HEK293 (cell line): ENCODE measurements around the gene FAM171A1.
A peak's percentile ranks its signal among the peaks of the same experiment; 100 is the strongest.

Source experiments
- CTCF ChIA-PET: fragments of 350-600 bp; formaldehyde crosslinking; extraction: SDS; loops from one replicate; lab custom pipeline; 2021; ENCODE audit warnings: antibody characterized with exemption; lab: Yijun Ruan, JAX
- POLR2A ChIA-PET: fragments of 300-600 bp; formaldehyde crosslinking; extraction: SDS; loops from one replicate; lab custom pipeline; 2020; ENCODE audit warnings: antibody characterized with exemption, inconsistent platforms; lab: Yijun Ruan, JAX
- H3K27ac ChIP-seq: fragments of 200-500 bp; sonication (Bioruptor generic); 2 replicates; pipeline ENCODE4 v1.5.1; 2014; ENCODE audit warnings: low read depth, low read length, control low read depth, inconsistent platforms; ENCODE audit errors: extremely low read depth
- H3K36me3 ChIP-seq, 2 experiments: fragments of 200-500 bp in 1 of 2; sonication (Bioruptor generic) in 1 of 2; 1 replicate in 1 of 2; 2 replicates in 1 of 2; pipeline ENCODE4 v1.5.1; 2014 to 2017; ENCODE audit warnings: inconsistent platforms in 2 of 2, low read length in 2 of 2; ENCODE audit not compliant: control insufficient read depth in 2 of 2, insufficient read depth in 1 of 2
- H3K4me1 ChIP-seq: fragments of 200-500 bp; sonication (Bioruptor generic); 2 replicates; pipeline ENCODE4 v1.5.1; 2014; ENCODE audit warnings: mild to moderate bottlenecking, low read length, inconsistent platforms; ENCODE audit not compliant: control insufficient read depth, insufficient read depth
- H3K4me3 ChIP-seq: 2 replicates; pipeline ENCODE4 v1.5.1; 2011; ENCODE audit warnings: low read depth, mild to moderate bottlenecking, control low read depth, low read length, moderate library complexity
- H3K9me3 ChIP-seq: fragments of 200-500 bp; sonication (Bioruptor generic); 2 replicates; pipeline ENCODE4 v1.5.1; 2014; ENCODE audit warnings: low read depth, low read length, inconsistent platforms; ENCODE audit not compliant: control insufficient read depth, insufficient read depth
- BCL11B ChIP-seq: fragments of 450-650 bp; formaldehyde crosslinking; IDR thresholded peaks from 2 replicates; pipeline ENCODE4 v1.5.1; 2016; ENCODE audit warnings: low read depth, missing biosample characterization, missing genetic modification characterization
- FEZF1 ChIP-seq: fragments of 450-650 bp; formaldehyde crosslinking; IDR thresholded peaks from 2 replicates; pipeline ENCODE4 v1.5.1; 2016; ENCODE audit warnings: missing biosample characterization, missing genetic modification characterization
- KLF9 ChIP-seq: fragments of 450-650 bp; formaldehyde crosslinking; IDR thresholded peaks from 2 replicates; pipeline ENCODE4 v1.5.1; 2016; ENCODE audit warnings: missing biosample characterization, missing genetic modification characterization, low read depth
- PRDM1 ChIP-seq: fragments of 450-650 bp; formaldehyde crosslinking; IDR thresholded peaks from 2 replicates; pipeline ENCODE4; 2016; ENCODE audit warnings: missing biosample characterization, missing genetic modification characterization
- YY1 ChIP-seq: fragments of 450-650 bp; formaldehyde crosslinking; IDR thresholded peaks from 2 replicates; pipeline ENCODE4 v1.5.1; 2018; ENCODE audit warnings: missing biosample characterization, missing genetic modification characterization
- ZBTB17 ChIP-seq: fragments of 450-650 bp; formaldehyde crosslinking; IDR thresholded peaks from 2 replicates; pipeline ENCODE4 v1.5.1; 2016; ENCODE audit warnings: missing biosample characterization, missing genetic modification characterization
- ZNF155 ChIP-seq: fragments of 450-650 bp; formaldehyde crosslinking; IDR thresholded peaks from 2 replicates; pipeline ENCODE4 v1.5.1; 2016; ENCODE audit warnings: missing biosample characterization, missing genetic modification characterization
- ZNF175 ChIP-seq: fragments of 450-650 bp; formaldehyde crosslinking; IDR thresholded peaks from 2 replicates; pipeline ENCODE4 v1.5.1; 2016; ENCODE audit warnings: missing biosample characterization, missing genetic modification characterization
- ZNF350 ChIP-seq: fragments of 450-650 bp; formaldehyde crosslinking; IDR thresholded peaks from 2 replicates; pipeline ENCODE4 v1.5.0; 2017; ENCODE audit warnings: missing biosample characterization, mild to moderate bottlenecking, missing genetic modification characterization
- ZNF596 ChIP-seq: fragments of 450-650 bp; IDR thresholded peaks from 2 replicates; pipeline ENCODE4 v1.5.0; 2018; ENCODE audit warnings: missing biosample characterization, mild to moderate bottlenecking, missing genetic modification characterization, moderate library complexity
- ZNF777 ChIP-seq: fragments of 450-650 bp; formaldehyde crosslinking; IDR thresholded peaks from 2 replicates; pipeline ENCODE4 v1.5.1; 2017; ENCODE audit warnings: missing biosample characterization, missing genetic modification characterization, borderline replicate concordance
- ZSCAN16 ChIP-seq: fragments of 450-650 bp; formaldehyde crosslinking; IDR thresholded peaks from 2 replicates; pipeline ENCODE4 v1.5.1; 2016; ENCODE audit warnings: missing biosample characterization, missing genetic modification characterization
- TF ChIP-seq, protein P1 (sequence below): fragments of 450-650 bp; formaldehyde crosslinking; IDR thresholded peaks from 2 replicates; pipeline ENCODE4 v1.5.1; 2017; ENCODE audit warnings: missing biosample characterization, missing genetic modification characterization
- TF ChIP-seq, protein P2 (sequence below): IDR thresholded peaks from 2 replicates; pipeline ENCODE4 v1.6.1; 2011; ENCODE audit warnings: mild to moderate bottlenecking, low read depth, low read length, borderline replicate concordance
- TF ChIP-seq, protein P3 (sequence below): fragments of 450-650 bp; formaldehyde crosslinking; IDR thresholded peaks from 2 replicates; pipeline ENCODE4 v1.5.1; 2017; ENCODE audit warnings: missing biosample characterization, mild to moderate bottlenecking, missing genetic modification characterization, moderate library complexity
- TF ChIP-seq, protein P4 (sequence below): fragments of 450-650 bp; formaldehyde crosslinking; IDR thresholded peaks from 2 replicates; pipeline ENCODE4 v1.5.0; 2017; ENCODE audit warnings: missing biosample characterization, missing genetic modification characterization, borderline replicate concordance
- TF ChIP-seq, protein P5 (sequence below): fragments of 450-650 bp; formaldehyde crosslinking; IDR thresholded peaks from 2 replicates; pipeline ENCODE4 v1.5.1; 2016; ENCODE audit warnings: missing biosample characterization, missing genetic modification characterization

FAM171A1 gene

DNA sequence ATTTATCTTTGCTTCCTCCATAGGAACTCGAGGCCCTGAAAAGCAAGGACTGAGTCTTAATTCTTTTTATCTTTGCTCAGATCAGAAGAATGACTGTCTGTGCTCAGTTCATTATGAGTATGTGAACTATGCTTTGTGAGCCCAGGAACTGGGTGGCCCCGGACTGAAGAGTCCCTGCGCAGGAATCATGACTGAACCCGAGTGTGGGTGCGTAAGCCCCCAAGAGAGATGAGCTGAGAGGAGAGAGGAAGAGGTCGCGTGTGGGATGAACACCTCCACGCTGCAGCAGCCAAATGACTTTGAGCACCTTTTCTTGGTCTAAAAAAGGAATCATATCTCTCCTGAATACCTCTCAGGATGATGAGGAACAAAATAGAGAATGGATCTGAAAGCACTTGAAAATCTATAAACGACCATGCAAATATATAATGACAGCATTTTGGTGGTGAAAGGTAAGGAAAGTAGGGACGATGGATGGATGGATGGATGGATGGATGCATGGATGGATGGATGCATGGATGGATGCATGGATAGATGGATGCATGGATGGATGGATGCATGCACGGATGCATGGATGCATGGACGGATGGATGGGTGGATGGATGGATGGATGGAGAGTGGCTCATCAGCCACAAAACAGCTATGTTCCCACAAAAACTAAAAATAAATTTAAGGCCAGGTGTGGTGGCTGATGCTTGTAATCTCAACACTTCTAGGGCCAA, 19.8 kb downstream of the FAM171A1 start (continued):
- peak; percentile 82 for TF ChIP-seq ZBTB17 (tag by site-specific recombination)
- no peak for TF ChIP-seq BCL11B
- TF ChIP-seq, protein P1, sequence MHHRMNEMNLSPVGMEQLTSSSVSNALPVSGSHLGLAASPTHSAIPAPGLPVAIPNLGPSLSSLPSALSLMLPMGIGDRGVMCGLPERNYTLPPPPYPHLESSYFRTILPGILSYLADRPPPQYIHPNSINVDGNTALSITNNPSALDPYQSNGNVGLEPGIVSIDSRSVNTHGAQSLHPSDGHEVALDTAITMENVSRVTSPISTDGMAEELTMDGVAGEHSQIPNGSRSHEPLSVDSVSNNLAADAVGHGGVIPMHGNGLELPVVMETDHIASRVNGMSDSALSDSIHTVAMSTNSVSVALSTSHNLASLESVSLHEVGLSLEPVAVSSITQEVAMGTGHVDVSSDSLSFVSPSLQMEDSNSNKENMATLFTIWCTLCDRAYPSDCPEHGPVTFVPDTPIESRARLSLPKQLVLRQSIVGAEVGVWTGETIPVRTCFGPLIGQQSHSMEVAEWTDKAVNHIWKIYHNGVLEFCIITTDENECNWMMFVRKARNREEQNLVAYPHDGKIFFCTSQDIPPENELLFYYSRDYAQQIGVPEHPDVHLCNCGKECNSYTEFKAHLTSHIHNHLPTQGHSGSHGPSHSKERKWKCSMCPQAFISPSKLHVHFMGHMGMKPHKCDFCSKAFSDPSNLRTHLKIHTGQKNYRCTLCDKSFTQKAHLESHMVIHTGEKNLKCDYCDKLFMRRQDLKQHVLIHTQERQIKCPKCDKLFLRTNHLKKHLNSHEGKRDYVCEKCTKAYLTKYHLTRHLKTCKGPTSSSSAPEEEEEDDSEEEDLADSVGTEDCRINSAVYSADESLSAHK: no peak
- no peak for TF ChIP-seq PRDM1 (tag by site-specific recombination)
- TF ChIP-seq, protein P2, sequence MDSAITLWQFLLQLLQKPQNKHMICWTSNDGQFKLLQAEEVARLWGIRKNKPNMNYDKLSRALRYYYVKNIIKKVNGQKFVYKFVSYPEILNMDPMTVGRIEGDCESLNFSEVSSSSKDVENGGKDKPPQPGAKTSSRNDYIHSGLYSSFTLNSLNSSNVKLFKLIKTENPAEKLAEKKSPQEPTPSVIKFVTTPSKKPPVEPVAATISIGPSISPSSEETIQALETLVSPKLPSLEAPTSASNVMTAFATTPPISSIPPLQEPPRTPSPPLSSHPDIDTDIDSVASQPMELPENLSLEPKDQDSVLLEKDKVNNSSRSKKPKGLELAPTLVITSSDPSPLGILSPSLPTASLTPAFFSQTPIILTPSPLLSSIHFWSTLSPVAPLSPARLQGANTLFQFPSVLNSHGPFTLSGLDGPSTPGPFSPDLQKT: no peak
- no peak for TF ChIP-seq ZNF777 (tag by site-specific recombination)
- no peak for TF ChIP-seq FEZF1

DNA sequence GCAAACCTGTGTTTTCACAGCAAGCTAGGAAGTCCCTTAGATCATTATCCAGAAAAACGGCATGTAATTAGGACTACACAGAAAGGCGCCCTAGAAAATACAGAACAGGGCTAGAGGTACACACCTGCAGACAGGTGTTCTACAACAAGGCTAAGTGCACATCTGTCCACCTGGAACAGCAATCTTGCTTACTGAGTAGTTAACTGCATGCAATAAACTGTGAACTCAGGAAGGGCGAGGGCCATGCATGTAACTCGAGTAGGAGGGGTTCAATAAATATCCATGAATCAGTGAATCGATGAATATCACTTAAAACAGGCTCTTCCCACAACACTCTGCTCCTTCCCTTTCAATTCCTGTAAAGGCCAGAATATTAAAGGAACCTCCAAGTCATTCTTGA, 22.0 kb downstream of the FAM171A1 start:
- Histone ChIP-seq H3K27ac (no peak overlapping the region), H3K9me3 (no peaks in the 10 kb centered on the region), H3K36me3 (no peaks in the 10 kb centered on the region; a peak in 1 of 3 replicates), H3K4me1 (peaks cover 10% of the 10 kb centered on the region), H3K4me3 (no peak overlapping the region)
- TF ChIP-seq ZBTB17 (tag by site-specific recombination): peak; percentile 60
- TF ChIP-seq, protein P3, sequence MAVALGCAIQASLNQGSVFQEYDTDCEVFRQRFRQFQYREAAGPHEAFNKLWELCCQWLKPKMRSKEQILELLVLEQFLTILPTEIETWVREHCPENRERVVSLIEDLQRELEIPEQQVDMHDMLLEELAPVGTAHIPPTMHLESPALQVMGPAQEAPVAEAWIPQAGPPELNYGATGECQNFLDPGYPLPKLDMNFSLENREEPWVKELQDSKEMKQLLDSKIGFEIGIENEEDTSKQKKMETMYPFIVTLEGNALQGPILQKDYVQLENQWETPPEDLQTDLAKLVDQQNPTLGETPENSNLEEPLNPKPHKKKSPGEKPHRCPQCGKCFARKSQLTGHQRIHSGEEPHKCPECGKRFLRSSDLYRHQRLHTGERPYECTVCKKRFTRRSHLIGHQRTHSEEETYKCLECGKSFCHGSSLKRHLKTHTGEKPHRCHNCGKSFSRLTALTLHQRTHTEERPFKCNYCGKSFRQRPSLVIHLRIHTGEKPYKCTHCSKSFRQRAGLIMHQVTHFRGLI (tag by site-specific recombination): no peak
- POLR2A ChIA-PET: no interaction called here
- CTCF ChIA-PET: no interaction called here

DNA sequence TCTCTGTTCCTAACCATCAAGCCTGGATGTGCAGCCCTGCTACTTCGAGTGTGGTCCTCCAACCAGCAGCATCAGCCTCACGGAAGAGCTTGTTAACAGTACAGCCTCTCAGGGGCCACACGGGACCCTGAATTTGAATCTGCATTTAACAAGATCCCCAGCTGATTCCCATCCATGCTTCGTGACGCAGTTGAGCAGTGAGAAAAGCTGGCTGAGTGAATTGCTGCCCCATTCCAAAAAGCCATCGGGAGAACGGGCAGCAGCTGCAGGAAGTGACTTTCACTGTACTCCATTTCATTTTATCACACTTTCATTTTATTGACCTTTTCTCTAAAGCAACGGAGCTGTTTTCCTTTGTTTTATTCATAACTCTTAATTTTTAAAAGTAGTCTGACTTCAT, 22.5 kb downstream of the FAM171A1 start:
- POLR2A ChIA-PET: no interaction called here
- CTCF ChIA-PET: no interaction called here

DNA sequence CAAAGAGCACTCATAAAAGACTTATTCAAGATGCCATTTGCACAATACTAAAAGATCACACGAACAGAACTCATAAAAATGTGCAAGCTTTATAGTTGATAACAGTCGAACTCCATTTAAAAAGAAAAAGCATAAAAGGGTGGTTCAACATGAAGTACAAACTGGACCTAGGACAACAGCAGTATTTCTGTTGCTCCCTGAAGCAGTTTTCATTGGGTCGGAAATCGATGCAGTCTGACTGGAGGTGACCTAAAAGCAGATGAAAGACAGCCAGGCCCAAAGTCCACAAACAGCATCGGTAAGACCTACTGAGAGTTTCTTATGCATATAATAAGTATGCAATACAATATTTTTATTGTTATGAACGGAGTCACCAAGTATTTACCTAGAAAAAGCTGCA, 23.9 kb downstream of the FAM171A1 start:
- no peak overlapping the region for H3K27ac ChIP-seq
- POLR2A ChIA-PET: no interaction called here
- H3K4me3 ChIP-seq: no peak overlapping the region
- no peaks in the 10 kb centered on the region for H3K9me3 ChIP-seq
- peaks cover 10% of the 10 kb centered on the region for H3K4me1 ChIP-seq
- no peaks in the 10 kb centered on the region; a peak in 1 of 3 replicates for H3K36me3 ChIP-seq
- CTCF ChIA-PET: interaction anchor here (0.6 kb wide), 1 partner anchor 1228 kb away, joined by 3 read pairs; no protein-coding TSS in a partner anchor
- TF ChIP-seq ZNF175 (no peak), KLF9 (tag by site-specific recombination) (no peak), ZSCAN16 (tag by site-specific recombination) (no peak), ZNF155 (no peak), ZNF596 (tag by site-specific recombination) (no peak), BCL11B (no peak), ZNF350 (no peak), YY1 (tag by site-specific recombination) (no peak)
- TF ChIP-seq, protein P4, sequence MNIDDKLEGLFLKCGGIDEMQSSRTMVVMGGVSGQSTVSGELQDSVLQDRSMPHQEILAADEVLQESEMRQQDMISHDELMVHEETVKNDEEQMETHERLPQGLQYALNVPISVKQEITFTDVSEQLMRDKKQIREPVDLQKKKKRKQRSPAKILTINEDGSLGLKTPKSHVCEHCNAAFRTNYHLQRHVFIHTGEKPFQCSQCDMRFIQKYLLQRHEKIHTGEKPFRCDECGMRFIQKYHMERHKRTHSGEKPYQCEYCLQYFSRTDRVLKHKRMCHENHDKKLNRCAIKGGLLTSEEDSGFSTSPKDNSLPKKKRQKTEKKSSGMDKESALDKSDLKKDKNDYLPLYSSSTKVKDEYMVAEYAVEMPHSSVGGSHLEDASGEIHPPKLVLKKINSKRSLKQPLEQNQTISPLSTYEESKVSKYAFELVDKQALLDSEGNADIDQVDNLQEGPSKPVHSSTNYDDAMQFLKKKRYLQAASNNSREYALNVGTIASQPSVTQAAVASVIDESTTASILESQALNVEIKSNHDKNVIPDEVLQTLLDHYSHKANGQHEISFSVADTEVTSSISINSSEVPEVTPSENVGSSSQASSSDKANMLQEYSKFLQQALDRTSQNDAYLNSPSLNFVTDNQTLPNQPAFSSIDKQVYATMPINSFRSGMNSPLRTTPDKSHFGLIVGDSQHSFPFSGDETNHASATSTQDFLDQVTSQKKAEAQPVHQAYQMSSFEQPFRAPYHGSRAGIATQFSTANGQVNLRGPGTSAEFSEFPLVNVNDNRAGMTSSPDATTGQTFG (tag by site-specific recombination): no peak

More for the DNA sequence above, 22.5 kb downstream of the FAM171A1 start:
- Histone ChIP-seq H3K36me3 (no peaks in the 10 kb centered on the region; a peak in 1 of 3 replicates), H3K4me3 (no peak overlapping the region), H3K27ac (no peak overlapping the region), H3K9me3 (no peaks in the 10 kb centered on the region), H3K4me1 (peaks cover 10% of the 10 kb centered on the region)
- TF ChIP-seq, protein P5, sequence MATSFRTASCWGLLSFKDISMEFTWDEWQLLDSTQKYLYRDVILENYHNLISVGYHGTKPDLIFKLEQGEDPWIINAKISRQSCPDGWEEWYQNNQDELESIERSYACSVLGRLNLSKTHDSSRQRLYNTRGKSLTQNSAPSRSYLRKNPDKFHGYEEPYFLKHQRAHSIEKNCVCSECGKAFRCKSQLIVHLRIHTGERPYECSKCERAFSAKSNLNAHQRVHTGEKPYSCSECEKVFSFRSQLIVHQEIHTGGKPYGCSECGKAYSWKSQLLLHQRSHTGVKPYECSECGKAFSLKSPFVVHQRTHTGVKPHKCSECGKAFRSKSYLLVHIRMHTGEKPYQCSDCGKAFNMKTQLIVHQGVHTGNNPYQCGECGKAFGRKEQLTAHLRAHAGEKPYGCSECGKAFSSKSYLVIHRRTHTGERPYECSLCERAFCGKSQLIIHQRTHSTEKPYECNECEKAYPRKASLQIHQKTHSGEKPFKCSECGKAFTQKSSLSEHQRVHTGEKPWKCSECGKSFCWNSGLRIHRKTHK (tag by site-specific recombination): no peak
- TF ChIP-seq ZNF596 (tag by site-specific recombination): no peak
- TF ChIP-seq PRDM1 (tag by site-specific recombination): peak; percentile 78
